Peyer's patch (tissue), 4 donors: ENCODE results near the gene NNMT.

Experiments
- CTCF ChIP-seq, 6 experiments: fragments of 450-650 bp in 4 of 6; fragments of 200-600 bp in 2 of 6; sonication (generic) in 1 of 6; IDR thresholded peaks; one replicate each; pipeline ENCODE4 v1.5.1; 2017 to 2019; ENCODE audit warnings: antibody characterized with exemption in 6 of 6, mild to moderate bottlenecking in 3 of 6, moderate library complexity in 1 of 6
- POLR2A ChIP-seq, 2 donors: fragments of 450-650 bp; IDR thresholded peaks; one replicate each; pipeline ENCODE4 v1.5.1; 2017; ENCODE audit warnings: antibody characterized with exemption in 2 of 2, mild to moderate bottlenecking in 2 of 2, moderate library complexity in 2 of 2

- TF ChIP-seq POLR2A (IDR thresholded peaks at IDR 0.05): no peak
- TF ChIP-seq CTCF (IDR thresholded peaks at IDR 0.05): no peak
These were observed 17.9 kb downstream of the NNMT start for GRCh38 chr11:114314096-114314495.
